ENCODE results near the gene FSD1.

DNA sequence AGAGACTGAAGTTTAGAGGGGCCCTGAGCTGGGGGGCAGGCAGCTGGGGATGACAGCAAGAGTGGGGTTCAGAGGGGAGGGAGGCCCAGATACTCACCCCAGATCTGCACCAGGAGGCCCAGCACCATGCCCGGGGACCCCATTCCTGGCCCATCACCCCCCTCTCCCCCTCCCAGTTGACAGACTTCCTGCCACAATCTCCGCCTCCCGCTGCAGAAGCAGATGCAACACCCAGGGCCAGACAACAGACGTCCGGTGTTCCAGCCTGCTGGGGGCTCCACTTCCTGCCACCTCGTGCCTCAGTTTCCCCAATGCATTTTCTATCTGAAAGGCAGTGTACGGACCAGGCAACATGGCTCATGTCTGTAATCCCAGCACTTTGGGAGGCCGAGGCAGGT lies 2.2 kb upstream of the FSD1 start, which contains the start of gene TMIGD2:
- TF ChIP-seq, protein P1, sequence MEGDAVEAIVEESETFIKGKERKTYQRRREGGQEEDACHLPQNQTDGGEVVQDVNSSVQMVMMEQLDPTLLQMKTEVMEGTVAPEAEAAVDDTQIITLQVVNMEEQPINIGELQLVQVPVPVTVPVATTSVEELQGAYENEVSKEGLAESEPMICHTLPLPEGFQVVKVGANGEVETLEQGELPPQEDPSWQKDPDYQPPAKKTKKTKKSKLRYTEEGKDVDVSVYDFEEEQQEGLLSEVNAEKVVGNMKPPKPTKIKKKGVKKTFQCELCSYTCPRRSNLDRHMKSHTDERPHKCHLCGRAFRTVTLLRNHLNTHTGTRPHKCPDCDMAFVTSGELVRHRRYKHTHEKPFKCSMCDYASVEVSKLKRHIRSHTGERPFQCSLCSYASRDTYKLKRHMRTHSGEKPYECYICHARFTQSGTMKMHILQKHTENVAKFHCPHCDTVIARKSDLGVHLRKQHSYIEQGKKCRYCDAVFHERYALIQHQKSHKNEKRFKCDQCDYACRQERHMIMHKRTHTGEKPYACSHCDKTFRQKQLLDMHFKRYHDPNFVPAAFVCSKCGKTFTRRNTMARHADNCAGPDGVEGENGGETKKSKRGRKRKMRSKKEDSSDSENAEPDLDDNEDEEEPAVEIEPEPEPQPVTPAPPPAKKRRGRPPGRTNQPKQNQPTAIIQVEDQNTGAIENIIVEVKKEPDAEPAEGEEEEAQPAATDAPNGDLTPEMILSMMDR (IDR thresholded peaks at IDR 0.05): no peak
- TF ChIP-seq POLR2AphosphoS5 (IDR thresholded peaks at IDR 0.05) (no peak), EP300 (IDR thresholded peaks at IDR 0.05) (no peak)
